DND-41 (cell line): ENCODE data around the gene IFNK.

Source experiments
- ATAC-seq: fragments of 200-7000 bp; cut with Tn5 transposase; 3 replicates; pipeline ENCODE4 v1.9.1; 2021; ENCODE audit warnings: low read depth; ENCODE audit not compliant: insufficient read depth
- DNase-seq: peaks from one replicate; pipeline ENCODE4 v3.0.0-alpha.2; 2020
- H2AFZ ChIP-seq: 2 replicates; pipeline ENCODE4 v1.6.0; 2012; ENCODE audit warnings: low read depth, low read length
- H3K27ac ChIP-seq: 2 replicates; pipeline ENCODE4 v1.5.1; 2012; ENCODE audit warnings: low read length, inconsistent platforms
- H3K27me3 ChIP-seq: fragments of 200-600 bp; sonication (generic); 2 replicates; pipeline ENCODE4 v1.6.0; 2012; ENCODE audit warnings: low read length, mild to moderate bottlenecking, inconsistent platforms; ENCODE audit not compliant: insufficient read depth, poor library complexity
- H3K36me3 ChIP-seq: 2 replicates; pipeline ENCODE4 v1.5.1; 2012; ENCODE audit warnings: low read length, inconsistent platforms; ENCODE audit not compliant: insufficient read depth
- H3K4me1 ChIP-seq: 2 replicates; pipeline ENCODE4 v1.5.1; 2012; ENCODE audit warnings: mild to moderate bottlenecking, low read length; ENCODE audit not compliant: insufficient read depth
- H3K4me2 ChIP-seq: 2 replicates; pipeline ENCODE4 v1.6.0; 2012; ENCODE audit warnings: mild to moderate bottlenecking, moderate library complexity, low read length, inconsistent platforms; ENCODE audit not compliant: insufficient read depth
- H3K4me3 ChIP-seq, 2 experiments: fragments of 200-600 bp in 1 of 2; shearing (Covaris generic) in 1 of 2; 2 replicates each; pipeline ENCODE4 v1.5.1; 2012 to 2016; ENCODE audit warnings: inconsistent platforms in 2 of 2, low read length in 2 of 2, mild to moderate bottlenecking in 2 of 2, low read depth in 1 of 2, moderate library complexity in 1 of 2
- H3K79me2 ChIP-seq: 2 replicates; pipeline ENCODE4 v1.6.0; 2012; ENCODE audit warnings: low read length, inconsistent platforms; ENCODE audit not compliant: insufficient read depth
- H3K9ac ChIP-seq: 2 replicates; pipeline ENCODE4 v1.6.0; 2012; ENCODE audit warnings: low read depth, mild to moderate bottlenecking, inconsistent platforms, low read length, moderate library complexity
- H3K9me3 ChIP-seq: 2 replicates; pipeline ENCODE4 v1.5.1; 2012; ENCODE audit warnings: low read length, moderate library complexity, mild to moderate bottlenecking, inconsistent platforms; ENCODE audit not compliant: insufficient read depth, severe bottlenecking
- H4K20me1 ChIP-seq: 2 replicates; pipeline ENCODE4 v1.6.0; 2012; ENCODE audit warnings: low read length; ENCODE audit not compliant: insufficient read depth
- EZH2 ChIP-seq: IDR thresholded peaks from 3 replicates; pipeline ENCODE4 v1.6.1; 2012; ENCODE audit warnings: borderline replicate concordance, low read depth, mild to moderate bottlenecking, moderate library complexity, low read length, inconsistent platforms; ENCODE audit not compliant: severe bottlenecking
- TF ChIP-seq, protein P1 (sequence below): IDR thresholded peaks from 2 replicates; pipeline ENCODE4 v1.5.1; 2012; ENCODE audit warnings: borderline replicate concordance, low read length, moderate library complexity, mild to moderate bottlenecking; ENCODE audit not compliant: poor library complexity, severe bottlenecking; ENCODE audit errors: extremely low read depth

The IFNK gene, protein sequence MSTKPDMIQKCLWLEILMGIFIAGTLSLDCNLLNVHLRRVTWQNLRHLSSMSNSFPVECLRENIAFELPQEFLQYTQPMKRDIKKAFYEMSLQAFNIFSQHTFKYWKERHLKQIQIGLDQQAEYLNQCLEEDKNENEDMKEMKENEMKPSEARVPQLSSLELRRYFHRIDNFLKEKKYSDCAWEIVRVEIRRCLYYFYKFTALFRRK

DNA sequence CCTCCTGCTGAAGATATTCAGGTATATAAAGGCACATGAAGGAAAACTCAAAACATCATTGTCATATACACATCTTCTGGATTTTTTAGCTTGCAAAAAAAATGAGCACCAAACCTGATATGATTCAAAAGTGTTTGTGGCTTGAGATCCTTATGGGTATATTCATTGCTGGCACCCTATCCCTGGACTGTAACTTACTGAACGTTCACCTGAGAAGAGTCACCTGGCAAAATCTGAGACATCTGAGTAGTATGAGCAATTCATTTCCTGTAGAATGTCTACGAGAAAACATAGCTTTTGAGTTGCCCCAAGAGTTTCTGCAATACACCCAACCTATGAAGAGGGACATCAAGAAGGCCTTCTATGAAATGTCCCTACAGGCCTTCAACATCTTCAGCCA lies at the start of gene IFNK:
Gene IFNK, plus strand, starts transcription at position 55 of the 400 bp plus-strand sequence. Its CDS starts 47 bp downstream, at position 102.
- Histone ChIP-seq H3K79me2 (no peaks in the 10 kb centered on the region), H3K36me3 (no peaks in the 10 kb centered on the region), H3K9ac (no peak within 1 kb of the TSS), H3K4me2 (no peak within 1 kb of the TSS), H3K27me3 (peaks cover 28% of the 10 kb centered on the region), H3K4me1 (peaks cover 4% of the 10 kb centered on the region; the same call in 1 of the 2 replicates), H3K4me3 (no peak within 1 kb of the TSS), H3K9me3 (no peaks in the 10 kb centered on the region), H2AFZ (no peak within 1 kb of the TSS), H4K20me1 (0 out of 2 replicates have a peak, but pooled peaks cover 3% of the 10 kb centered on the region), H3K27ac (no peak within 1 kb of the TSS)
- ATAC-seq, result no peak
- no peak for DNase-seq
- TF ChIP-seq, protein P1, sequence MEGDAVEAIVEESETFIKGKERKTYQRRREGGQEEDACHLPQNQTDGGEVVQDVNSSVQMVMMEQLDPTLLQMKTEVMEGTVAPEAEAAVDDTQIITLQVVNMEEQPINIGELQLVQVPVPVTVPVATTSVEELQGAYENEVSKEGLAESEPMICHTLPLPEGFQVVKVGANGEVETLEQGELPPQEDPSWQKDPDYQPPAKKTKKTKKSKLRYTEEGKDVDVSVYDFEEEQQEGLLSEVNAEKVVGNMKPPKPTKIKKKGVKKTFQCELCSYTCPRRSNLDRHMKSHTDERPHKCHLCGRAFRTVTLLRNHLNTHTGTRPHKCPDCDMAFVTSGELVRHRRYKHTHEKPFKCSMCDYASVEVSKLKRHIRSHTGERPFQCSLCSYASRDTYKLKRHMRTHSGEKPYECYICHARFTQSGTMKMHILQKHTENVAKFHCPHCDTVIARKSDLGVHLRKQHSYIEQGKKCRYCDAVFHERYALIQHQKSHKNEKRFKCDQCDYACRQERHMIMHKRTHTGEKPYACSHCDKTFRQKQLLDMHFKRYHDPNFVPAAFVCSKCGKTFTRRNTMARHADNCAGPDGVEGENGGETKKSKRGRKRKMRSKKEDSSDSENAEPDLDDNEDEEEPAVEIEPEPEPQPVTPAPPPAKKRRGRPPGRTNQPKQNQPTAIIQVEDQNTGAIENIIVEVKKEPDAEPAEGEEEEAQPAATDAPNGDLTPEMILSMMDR, result no peak
- no peak for TF ChIP-seq EZH2

DNA sequence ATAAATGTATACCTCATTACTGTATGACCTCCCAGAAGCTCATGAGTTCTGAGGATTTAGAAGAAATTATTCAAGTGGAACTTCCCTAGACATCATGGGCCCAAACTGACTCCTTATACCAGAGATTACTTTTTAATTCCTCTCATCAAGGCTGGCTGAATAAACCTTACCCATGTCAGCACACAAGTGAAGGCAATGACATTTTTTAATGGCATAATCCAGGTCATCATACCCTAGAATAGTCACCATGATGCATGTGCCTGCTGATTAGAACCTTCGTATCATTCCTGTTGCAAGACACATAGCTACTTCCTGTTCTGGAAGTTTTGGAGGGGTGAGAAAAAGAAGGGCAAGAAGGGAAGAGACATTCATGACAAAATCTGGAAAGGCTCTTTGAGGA lies 49.8 kb upstream of the IFNK start:
- Histone ChIP-seq H3K4me1 (no peaks in the 10 kb centered on the region), H3K36me3 (no peaks in the 10 kb centered on the region), H3K27me3 (no peaks in the 10 kb centered on the region), H3K4me3 (no peak overlapping the region), H3K9ac (no peak overlapping the region), H3K79me2 (no peaks in the 10 kb centered on the region), H3K27ac (no peak overlapping the region), H4K20me1 (no peaks in the 10 kb centered on the region), H3K4me2 (no peak overlapping the region), H2AFZ (no peak overlapping the region), H3K9me3 (no peaks in the 10 kb centered on the region)
- no peak for TF ChIP-seq EZH2
- TF ChIP-seq, protein P1, result no peak
- no peak for ATAC-seq
- DNase-seq, result no peak

DNA sequence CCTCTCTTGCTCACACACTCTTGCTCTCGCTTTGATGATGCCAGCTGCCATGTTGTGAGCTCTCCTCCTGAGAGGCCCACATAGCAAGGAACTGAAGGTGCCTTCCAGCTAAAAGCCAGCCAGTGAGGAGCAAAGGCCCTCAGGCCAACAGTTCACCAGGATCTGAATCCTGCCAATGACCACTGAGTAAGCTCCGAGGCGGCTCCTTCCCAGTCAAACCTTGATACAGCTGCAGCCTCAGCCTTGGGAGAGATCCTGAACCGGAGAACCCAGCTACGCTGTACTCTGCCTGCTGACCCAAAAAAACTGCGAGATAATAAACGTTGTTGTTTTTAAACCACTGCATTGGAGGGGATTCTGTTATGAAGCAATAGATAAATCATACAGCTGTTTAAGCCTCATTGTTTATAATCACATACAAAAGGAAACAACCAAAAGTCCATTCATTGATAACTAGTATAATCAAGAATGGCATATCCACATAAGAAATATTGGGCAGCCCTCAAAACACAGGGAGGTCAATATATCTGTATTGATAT lies 49.0 kb upstream of the IFNK start:
- no peak overlapping the region for H2AFZ ChIP-seq
- H3K36me3 ChIP-seq, result no peaks in the 10 kb centered on the region

More for the DNA sequence above, 49.0 kb upstream of the IFNK start:
- no peak for DNase-seq
- Histone ChIP-seq H3K9me3 (no peaks in the 10 kb centered on the region), H3K27ac (no peak overlapping the region), H3K27me3 (no peaks in the 10 kb centered on the region), H3K4me3 (no peak overlapping the region), H3K79me2 (no peaks in the 10 kb centered on the region), H3K9ac (no peak overlapping the region), H3K4me2 (no peak overlapping the region), H3K4me1 (no peaks in the 10 kb centered on the region), H4K20me1 (no peaks in the 10 kb centered on the region)
- TF ChIP-seq, protein P1, result no peak
- TF ChIP-seq EZH2, result no peak
- no peak for ATAC-seq
